A549 (cell line): ENCODE results near the gene BMP7. TPM values are rescaled to one million over a fixed set of nuclear protein-coding genes. Genes with fewer than 3 reads are reported as not detected.

Experiments used
- ATAC-seq, 2 experiments: fragments of 200-7000 bp in 1 of 2; fragments of >200 bp in 1 of 2; cut with Nextera tagmentation in 1 of 2; cut with Tn5 transposase in 1 of 2; 3 replicates each; pipeline versions ENCODE4 v1.8.0 to v1.9.1; 2018 to 2020; ENCODE audit warnings: mild to moderate bottlenecking in 1 of 2, moderate library complexity in 1 of 2
- CTCF ChIA-PET: fragments of 300-600 bp; sonication (Branson Sonifier 250); formaldehyde crosslinking; extraction: SDS; loops from one replicate; lab custom pipeline; 2021; ENCODE audit warnings: antibody characterized with exemption, inconsistent platforms; lab: Yijun Ruan, JAX
- POLR2A ChIA-PET: fragments of 350-600 bp; formaldehyde crosslinking; extraction: SDS; loops from one replicate; lab custom pipeline; 2021; ENCODE audit warnings: antibody characterized with exemption, inconsistent platforms; lab: Yijun Ruan, JAX
- DNase-seq, 2 experiments: peaks; one replicate each; pipeline versions ENCODE4 v3.0.0 to v3.0.0-alpha.2; 2011 to 2016; ENCODE audit warnings: low read depth in 1 of 2, low spot score in 1 of 2
- FAIRE-seq: peaks from 2 replicates; lab custom pipeline; 2011; peaks lifted over from hg19 to GRCh38; lab: Jason Lieb, UNC
- H3K27ac ChIP-seq, 2 experiments: fragments of >200 bp; sonication (Bioruptor Twin); formaldehyde crosslinking; 3 replicates each; pipeline ENCODE4 v1.5.1; 2016 to 2017
- H3K4me1 ChIP-seq: fragments of >200 bp; sonication (Bioruptor Twin); formaldehyde crosslinking; 3 replicates; pipeline ENCODE4 v1.6.1; 2016
- H3K4me2 ChIP-seq: fragments of >200 bp; sonication (Bioruptor Twin); formaldehyde crosslinking; 3 replicates; pipeline ENCODE4 v1.6.1; 2016
- H3K4me3 ChIP-seq: fragments of >200 bp; sonication (Bioruptor Twin); formaldehyde crosslinking; 3 replicates; pipeline ENCODE4 v1.5.1; 2016
- H3K9me3 ChIP-seq: fragments of >200 bp; sonication (Bioruptor Twin); formaldehyde crosslinking; 3 replicates; pipeline ENCODE4 v1.6.1; 2016
- ATOH8 ChIP-seq: fragments of 250-450 bp; sonication (Bioruptor Pico); IDR thresholded peaks from 2 replicates; pipeline ENCODE4 v1.5.0; 2020; ENCODE audit warnings: low read depth, mild to moderate bottlenecking, moderate library complexity
- CHD4 ChIP-seq: fragments of 200-600 bp; sonication (generic); IDR thresholded peaks from 2 replicates; pipeline ENCODE4 v1.6.1; 2016; ENCODE audit warnings: antibody characterized with exemption, mild to moderate bottlenecking, borderline replicate concordance
- E2F6 ChIP-seq: IDR thresholded peaks from 2 replicates; pipeline ENCODE4 v1.6.1; 2012; ENCODE audit warnings: low read depth, borderline replicate concordance
- EHMT2 ChIP-seq: fragments of 200-600 bp; sonication (generic); IDR thresholded peaks from 2 replicates; pipeline ENCODE4 v1.6.1; 2016; ENCODE audit warnings: antibody characterized with exemption, low read depth, mild to moderate bottlenecking, moderate library complexity
- EP300 ChIP-seq, 2 experiments: fragments of >200 bp; sonication (Bioruptor Twin); formaldehyde crosslinking; IDR thresholded peaks; 2 replicates in 1 of 2; 3 replicates in 1 of 2; pipeline ENCODE4 v1.6.1; 2016 to 2017
- FOSL2 ChIP-seq, 2 experiments: fragments of 450-650 bp in 1 of 2; fragments of >200 bp in 1 of 2; sonication (Bioruptor Twin) in 1 of 2; formaldehyde crosslinking; IDR thresholded peaks; 2 replicates each; pipeline versions ENCODE4 v1.5.0 to v1.6.1; 2016 to 2020; ENCODE audit warnings: mild to moderate bottlenecking in 1 of 2, moderate library complexity in 1 of 2
- HMGXB4 ChIP-seq: fragments of 250-450 bp; sonication (Bioruptor Pico); IDR thresholded peaks from 2 replicates; pipeline ENCODE4 v1.5.0; 2021; ENCODE audit warnings: mild to moderate bottlenecking, moderate library complexity, borderline replicate concordance
- HOXA7 ChIP-seq: fragments of 250-450 bp; sonication (Bioruptor Pico); IDR thresholded peaks from 2 replicates; pipeline ENCODE4 v1.5.0; 2020; ENCODE audit warnings: mild to moderate bottlenecking, moderate library complexity
- HOXB5 ChIP-seq: fragments of 250-450 bp; sonication (Bioruptor Pico); IDR thresholded peaks from 2 replicates; pipeline ENCODE4 v1.5.0; 2020; ENCODE audit warnings: mild to moderate bottlenecking, moderate library complexity
- JUNB ChIP-seq: fragments of >200 bp; sonication (Bioruptor Twin); formaldehyde crosslinking; IDR thresholded peaks from 2 replicates; pipeline ENCODE4 v1.6.1; 2016
- KDM5A ChIP-seq: fragments of 200-600 bp; sonication (generic); IDR thresholded peaks from 2 replicates; pipeline ENCODE4 v1.6.1; 2016; ENCODE audit warnings: antibody characterized with exemption, mild to moderate bottlenecking
- REST ChIP-seq: fragments of 200-600 bp; sonication (generic); IDR thresholded peaks from 2 replicates; pipeline ENCODE4 v1.6.1; 2016; ENCODE audit warnings: antibody characterized with exemption, mild to moderate bottlenecking, moderate library complexity
- RFX5 ChIP-seq: fragments of 450-650 bp; IDR thresholded peaks from 2 replicates; pipeline ENCODE4 v1.7.1; 2014; ENCODE audit warnings: antibody characterized with exemption, mild to moderate bottlenecking, moderate library complexity
- TFCP2L1 ChIP-seq: fragments of 250-450 bp; sonication (Bioruptor Pico); IDR thresholded peaks from 2 replicates; pipeline ENCODE4 v1.5.0; 2021; ENCODE audit warnings: mild to moderate bottlenecking
- TP53 ChIP-seq: fragments of 250-450 bp; sonication (Bioruptor Pico); IDR thresholded peaks from 2 replicates; pipeline ENCODE4 v1.5.0; 2021; ENCODE audit warnings: mild to moderate bottlenecking, moderate library complexity
- ZSCAN20 ChIP-seq: fragments of 250-450 bp; sonication (Bioruptor Pico); IDR thresholded peaks from 2 replicates; pipeline ENCODE4 v1.8.0; 2022; ENCODE audit warnings: mild to moderate bottlenecking, moderate library complexity
- WGBS: methylation state at CpG from one replicate; pipeline ENCODE4 v1.1.6; 2017; ENCODE audit errors: missing lambda C conversion rate; 5-methylcytosine and 5-hydroxymethylcytosine counted together
- polyA plus RNA-seq, 4 experiments: library from polyadenylated mRNA; depleted of rRNA in 3 of 4; stranded (reverse); fragments of >200 nt; fragmentation: RNase III in 1 of 4; extraction: RNeasy Plus Mini Kit Qiagen cat#74134 plus additional on column Dnase treatment in 1 of 4; gene quantifications; 2 replicates in 3 of 4; 3 replicates in 1 of 4; pipeline ENCODE4 v1.2.3, GENCODE V29; 2011 to 2017
- TF ChIP-seq, protein P1 (sequence below): fragments of >200 bp; sonication (Bioruptor Twin); formaldehyde crosslinking; IDR thresholded peaks from 2 replicates; pipeline ENCODE4 v1.6.1; 2016

The BMP7 gene
- polyA plus RNA-seq, 2 of the 4 experiments (the other 2 are of a cell fraction) = 0.08 to 0.22 TPM

- no peaks in the 10 kb centered on the region for H3K9me3 ChIP-seq
- H3K4me3 ChIP-seq = no peak overlapping the region
- TF ChIP-seq ZSCAN20 (CRISPR knock-in tag) (no peak), HOXA7 (CRISPR knock-in tag) (no peak), ATOH8 (CRISPR knock-in tag) (no peak), HOXB5 (CRISPR knock-in tag) (no peak), FOSL2 (IDR thresholded peaks at IDR 0.05) (no peak), FOSL2 (CRISPR knock-in tag; IDR thresholded peaks at IDR 0.05) (no peak), REST (no peak), TP53 (CRISPR knock-in tag) (no peak), E2F6 (no peak), RFX5 (no peak), KDM5A (no peak), JUNB (no peak), CHD4 (no peak), EP300 (IDR thresholded peaks at IDR 0.05) (no peak), TFCP2L1 (no peak)
- TF ChIP-seq, protein P1, sequence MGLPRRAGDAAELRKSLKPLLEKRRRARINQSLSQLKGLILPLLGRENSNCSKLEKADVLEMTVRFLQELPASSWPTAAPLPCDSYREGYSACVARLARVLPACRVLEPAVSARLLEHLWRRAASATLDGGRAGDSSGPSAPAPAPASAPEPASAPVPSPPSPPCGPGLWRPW = no peak
- no peak for FAIRE-seq
- CTCF ChIA-PET = interaction anchor here (0.6 kb wide), 1 partner anchor 10 kb away, joined by 3 read pairs; no protein-coding TSS in a partner anchor
- no peak for DNase-seq
- H3K4me2 ChIP-seq = no peak overlapping the region
- H3K4me1 ChIP-seq = peaks cover 18% of the 10 kb centered on the region
- WGBS = 59% methylated on average over 14 of the region's 14 CpGs
- no peak overlapping the region for H3K27ac ChIP-seq
- ATAC-seq = no peak
- POLR2A ChIA-PET = no interaction called here
Observed at GRCh38 chr20:57260934-57261333, 5.5 kb downstream of the BMP7 start.

- CTCF ChIA-PET = interaction anchor here (1.0 kb wide), 1 partner anchor 18 kb away, joined by 3 read pairs; no protein-coding TSS in a partner anchor
- FAIRE-seq = no peak
- WGBS = 49% methylated on average over 23 of the region's 23 CpGs
Observed at GRCh38 chr20:57259938-57260921, 6.2 kb downstream of the BMP7 start.

More at GRCh38 chr20:57259938-57260921, 6.2 kb downstream of the BMP7 start:
- Histone ChIP-seq H3K4me3 (no peak overlapping the region), H3K9me3 (no peaks in the 10 kb centered on the region), H3K4me2 (no peak overlapping the region), H3K4me1 (peaks cover 11% of the 10 kb centered on the region), H3K27ac (no peak overlapping the region)
- DNase-seq = no peak
- TF ChIP-seq E2F6 (no peak), RFX5 (no peak), HMGXB4 (CRISPR knock-in tag) (no peak), HOXA7 (CRISPR knock-in tag) (no peak), KDM5A (no peak), REST (no peak), EHMT2 (no peak)
- ATAC-seq = no peak
- POLR2A ChIA-PET = no interaction called here
